ENCODE measurements around the gene AP2A1. TPM values are rescaled to one million over a fixed set of nuclear protein-coding genes. Genes with fewer than 3 reads are reported as not detected.
"Not testable (repeated sequence)": the region's sequence is repeated elsewhere in the genome, so short reads cannot be mapped to it uniquely, and the experiment has no call there.

The AP2A1 gene
- total RNA-seq, 1 experiment from 2014 or later: 317 TPM

DNA sequence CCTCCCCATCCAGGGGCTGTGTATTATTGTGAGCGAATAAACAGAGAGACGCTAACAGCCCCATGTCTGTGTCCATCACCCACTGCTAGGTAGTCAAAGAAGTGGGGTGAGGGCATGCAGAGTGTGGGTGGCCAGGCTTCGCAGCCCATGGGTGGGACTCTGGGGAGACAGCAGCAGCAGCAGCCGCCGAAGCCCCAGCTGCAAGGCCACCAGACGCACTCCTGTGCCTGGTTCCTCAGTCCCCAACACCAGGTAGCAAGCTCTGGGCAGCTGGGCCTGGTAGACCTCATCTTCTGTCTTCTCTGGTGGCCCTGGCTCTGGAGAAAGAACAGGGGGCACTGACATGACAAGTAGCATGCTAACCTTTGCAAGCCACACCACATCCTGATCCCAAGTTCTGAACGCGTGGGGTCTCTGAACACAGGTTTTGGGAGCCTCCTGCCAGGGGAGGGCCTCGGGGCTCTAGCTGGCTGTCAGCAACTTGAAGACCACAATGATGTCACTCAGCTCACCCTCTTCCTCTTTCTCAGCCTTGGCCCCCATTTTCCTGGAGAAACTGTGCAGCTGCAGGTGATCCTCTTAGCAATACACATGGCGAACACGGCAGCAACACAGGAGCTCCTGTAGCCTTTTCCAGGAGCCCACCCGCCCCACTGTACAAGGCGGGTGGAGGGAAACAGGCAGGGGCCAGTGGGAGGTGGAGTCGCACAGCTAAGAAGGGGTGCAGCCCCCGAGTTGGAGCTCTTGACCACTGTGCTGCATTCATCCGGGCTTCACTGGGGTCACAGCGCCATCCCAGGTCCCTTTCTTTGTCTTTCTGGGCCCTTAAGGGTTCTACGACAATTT is 40.5 kb downstream of the AP2A1 start:
- no peak for DNase-seq (ENCODE audit: low read depth)
- in situ Hi-C loops (cut with HindIII; ENCODE audit: low pct_unique_long_range_greater_than_20kb, low sequenced_read_pairs): no loop called here

DNA sequence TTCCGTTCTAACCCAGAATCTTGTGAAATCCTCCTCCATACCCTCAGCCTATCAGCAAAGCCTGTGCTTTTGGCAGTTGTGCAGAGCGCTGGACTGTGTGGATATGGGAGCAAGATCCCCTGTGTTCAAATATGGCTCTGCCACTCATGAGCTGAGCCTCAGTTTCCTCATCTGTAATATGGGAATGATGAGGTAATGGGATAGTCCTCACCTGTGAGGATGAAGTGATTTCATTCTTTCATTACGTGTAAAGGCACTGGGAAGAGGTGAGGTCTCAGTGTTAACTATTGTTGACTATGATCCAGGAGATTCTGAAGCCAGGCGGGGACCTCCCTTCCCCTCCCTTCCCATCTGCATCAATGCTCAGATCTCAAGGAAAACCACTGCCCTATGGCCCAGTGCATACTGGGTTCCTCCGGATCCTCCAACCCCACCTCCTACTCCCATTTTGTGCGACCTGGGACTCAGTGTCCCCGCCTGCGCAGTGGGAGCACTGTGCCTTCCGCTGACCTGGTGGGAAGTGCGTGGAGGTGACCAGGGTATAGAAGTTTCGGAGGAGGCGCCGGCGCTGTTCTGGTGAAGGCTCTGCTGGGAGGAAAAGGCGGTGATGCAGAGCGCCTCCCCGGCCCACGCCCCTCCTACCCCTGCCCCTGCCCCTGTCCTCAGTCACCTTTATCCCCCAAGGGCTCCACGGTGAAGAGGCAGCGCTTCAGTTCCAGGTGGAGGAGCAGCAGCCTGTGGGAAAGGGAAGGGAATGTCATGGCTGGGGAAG is 41.3 kb downstream of the AP2A1 start:
- in situ Hi-C loops (cut with HindIII; ENCODE audit: low pct_unique_long_range_greater_than_20kb, low sequenced_read_pairs): no loop called here
- DNase-seq (ENCODE audit: low read depth): no peak

DNA sequence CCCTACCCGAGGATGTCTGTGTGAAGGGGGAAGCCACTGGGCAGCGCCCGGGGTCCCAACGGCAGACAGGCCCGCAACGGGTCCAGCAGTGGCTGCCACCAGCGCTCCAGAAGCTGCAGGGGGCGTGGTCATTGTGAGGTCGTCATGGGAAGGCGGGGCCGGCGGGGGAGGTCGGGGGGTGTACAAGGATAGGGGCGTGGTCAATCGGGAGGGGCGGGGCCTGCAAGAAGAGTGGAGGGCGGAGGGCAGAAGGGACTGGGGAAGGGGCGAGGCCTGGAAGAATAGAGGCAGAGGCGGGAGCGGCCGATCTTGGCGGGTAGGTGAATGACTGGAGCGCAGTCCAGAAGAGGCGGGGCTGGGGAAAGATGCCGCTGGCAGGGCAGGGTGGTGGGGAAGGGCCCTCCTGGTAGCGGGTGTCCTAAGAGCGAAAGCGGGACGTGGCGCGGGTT is 41.9 kb downstream of the AP2A1 start:
- DNase-seq (ENCODE audit: low read depth): peak; percentile 87
- in situ Hi-C loops (cut with HindIII; ENCODE audit: low pct_unique_long_range_greater_than_20kb, low sequenced_read_pairs): no loop called here

DNA sequence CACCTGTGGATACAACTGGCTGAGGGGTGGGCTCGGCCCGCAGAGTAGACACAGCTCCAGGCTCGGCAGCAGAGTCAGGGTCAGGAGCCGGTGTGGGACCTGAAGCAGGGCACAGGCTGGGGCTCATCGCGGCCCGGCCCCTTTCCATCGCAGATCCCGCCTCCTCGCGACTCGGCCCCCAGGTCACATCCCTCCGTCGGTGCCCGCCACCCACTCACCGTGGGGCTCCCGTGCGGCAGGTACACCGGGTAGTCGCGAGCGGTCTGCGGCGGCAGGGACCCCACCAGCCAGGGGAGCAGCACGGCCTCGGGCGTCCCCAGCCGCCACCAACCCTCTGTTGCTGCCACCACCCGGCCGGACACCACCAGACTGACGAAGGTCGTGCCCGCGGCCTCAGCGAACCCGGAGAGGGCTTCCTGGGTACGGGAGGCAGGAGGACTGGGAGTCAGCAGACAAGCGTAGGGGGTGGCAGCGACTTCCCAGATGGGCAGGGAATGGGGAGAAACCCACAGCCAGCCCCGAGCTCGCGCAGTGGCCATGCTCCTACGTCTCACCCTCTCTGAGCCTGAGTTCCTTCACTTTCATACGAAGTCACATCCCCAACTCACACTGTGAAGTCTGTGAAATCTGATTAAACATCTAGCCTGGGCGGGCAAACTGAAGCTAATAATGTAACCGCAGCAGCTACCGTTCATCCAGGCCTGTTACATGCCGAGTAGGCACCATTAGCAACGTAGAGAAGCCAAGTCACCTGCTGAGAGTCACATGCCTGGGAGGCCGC is 42.5 kb downstream of the AP2A1 start:
- in situ Hi-C loops (cut with HindIII; ENCODE audit: low pct_unique_long_range_greater_than_20kb, low sequenced_read_pairs): no loop called here
- peak; percentile 73 for DNase-seq (ENCODE audit: low read depth)

DNA sequence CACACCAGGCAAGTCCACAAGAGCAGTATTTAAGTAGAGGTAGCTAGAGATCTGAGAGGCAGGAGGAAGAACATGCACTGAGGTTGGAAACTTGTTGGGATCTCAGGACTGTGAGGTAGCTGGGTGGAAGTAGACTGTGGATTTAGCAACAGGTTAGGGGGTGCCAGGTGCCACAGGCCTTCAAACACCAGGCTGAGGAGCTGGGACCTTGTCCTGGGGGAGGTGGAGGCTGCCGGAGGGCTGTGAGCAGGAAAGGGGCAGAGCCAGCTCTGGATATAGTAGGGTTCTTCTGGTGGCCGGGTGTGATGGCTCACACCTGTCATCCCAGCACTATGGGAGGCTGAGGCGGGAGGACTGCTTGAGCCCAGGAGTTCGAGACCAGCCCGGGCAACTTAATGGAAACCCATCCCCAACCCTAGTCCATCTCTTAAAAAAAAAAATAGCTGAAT is 43.2 kb downstream of the AP2A1 start:
- no peak for DNase-seq (ENCODE audit: low read depth)
- in situ Hi-C loops (cut with HindIII; ENCODE audit: low pct_unique_long_range_greater_than_20kb, low sequenced_read_pairs): no loop called here

DNA sequence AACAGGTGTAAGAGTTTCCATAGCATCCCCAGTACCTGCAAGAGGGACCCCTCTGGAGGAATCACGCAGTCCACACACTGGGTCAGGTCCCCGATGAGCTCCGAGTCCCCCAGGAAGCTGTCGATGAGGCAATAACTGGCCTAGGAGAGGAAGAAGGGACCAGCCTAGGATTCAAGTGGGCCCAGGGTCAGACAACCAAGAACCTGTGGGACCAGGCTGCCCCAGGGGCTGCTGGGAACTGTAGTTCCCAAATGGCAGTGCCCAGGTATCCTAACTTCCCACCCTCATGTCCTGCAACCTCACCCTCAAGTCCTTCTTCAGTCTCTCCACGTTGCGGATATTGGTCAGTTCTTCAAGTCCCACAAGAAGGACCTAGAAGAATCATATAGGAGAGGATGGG is 44.5 kb downstream of the AP2A1 start:
- in situ Hi-C loops (cut with HindIII; ENCODE audit: low pct_unique_long_range_greater_than_20kb, low sequenced_read_pairs): no loop called here
- no peak for DNase-seq (ENCODE audit: low read depth)

DNA sequence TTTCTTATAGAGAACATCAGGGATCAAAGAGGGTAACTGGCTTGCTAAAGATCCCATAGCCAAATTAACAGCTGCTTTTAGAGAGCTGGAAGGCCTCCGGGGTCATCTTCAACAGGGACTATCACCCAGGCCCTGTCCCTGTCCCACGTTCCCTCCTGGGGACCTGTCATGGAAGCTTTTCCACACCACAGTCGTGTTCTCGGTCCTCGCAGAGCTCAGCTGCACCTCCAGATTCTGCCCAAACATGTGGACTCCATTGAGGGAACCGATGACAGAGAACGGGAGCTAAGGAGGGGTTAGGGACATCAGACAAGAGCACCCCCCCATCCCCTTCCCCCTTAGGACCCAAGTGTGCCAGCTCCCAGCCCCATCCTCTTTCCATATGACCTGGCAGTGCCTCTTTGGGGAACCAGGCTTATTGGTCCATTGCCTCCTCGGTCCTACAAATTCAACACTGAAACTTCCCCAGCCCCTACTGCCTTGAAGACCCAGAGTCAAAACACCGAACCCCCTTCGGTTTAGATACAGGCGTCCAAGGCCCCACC is 45.7 kb downstream of the AP2A1 start:
- in situ Hi-C loops (cut with HindIII; ENCODE audit: low pct_unique_long_range_greater_than_20kb, low sequenced_read_pairs): no loop called here
- DNase-seq (ENCODE audit: low read depth): no peak

DNA sequence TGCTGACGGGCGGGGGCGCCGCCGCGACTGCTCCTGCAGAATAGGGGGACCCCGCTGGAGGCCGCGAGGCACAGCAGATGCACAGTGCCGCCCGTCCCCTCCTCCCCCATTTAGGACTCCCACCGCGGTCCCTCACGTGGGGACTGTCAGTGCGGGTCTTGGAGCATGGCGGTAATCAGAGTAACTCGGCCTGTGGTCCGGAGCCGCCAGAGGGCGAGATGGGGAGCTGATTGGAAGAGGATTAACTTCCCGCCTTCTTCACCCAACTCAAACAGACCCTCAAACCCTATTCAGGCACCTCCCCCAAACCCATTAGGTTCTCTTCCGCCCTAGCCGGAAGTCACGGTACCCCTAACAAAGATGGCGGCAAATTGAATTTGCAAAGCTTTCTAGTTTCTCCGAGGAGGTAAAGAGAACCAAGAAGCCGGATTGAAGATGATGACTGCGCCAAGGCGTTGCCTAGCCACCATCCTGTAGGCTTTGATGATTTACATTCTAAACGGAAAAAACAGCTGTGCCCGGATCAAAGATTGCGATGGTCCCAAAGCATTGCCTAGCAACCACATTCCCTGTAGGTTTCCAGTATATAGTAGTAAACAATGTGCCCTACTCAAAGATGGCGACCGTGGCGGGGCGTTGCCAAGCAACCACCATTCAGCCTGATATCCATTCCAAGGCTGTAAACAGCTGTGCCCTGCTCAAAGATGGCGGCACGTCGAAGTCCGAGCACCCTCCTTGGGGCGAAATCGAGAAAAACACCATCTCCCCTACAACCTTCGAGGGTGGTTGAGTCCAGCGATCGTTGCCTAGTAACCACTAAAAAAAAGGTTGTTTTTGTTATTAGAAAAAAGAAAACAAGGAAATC is 46.4 kb downstream of the AP2A1 start, which contains the start of gene FUZ:
Gene FUZ (minus strand): TSS at position 296 of the 865 bp plus-strand sequence. CDS start 186 bp downstream, at position 110.
- in situ Hi-C loops (cut with HindIII; ENCODE audit: low pct_unique_long_range_greater_than_20kb, low sequenced_read_pairs): no loop called here
- peak; percentile 96 for DNase-seq (ENCODE audit: low read depth)

DNA sequence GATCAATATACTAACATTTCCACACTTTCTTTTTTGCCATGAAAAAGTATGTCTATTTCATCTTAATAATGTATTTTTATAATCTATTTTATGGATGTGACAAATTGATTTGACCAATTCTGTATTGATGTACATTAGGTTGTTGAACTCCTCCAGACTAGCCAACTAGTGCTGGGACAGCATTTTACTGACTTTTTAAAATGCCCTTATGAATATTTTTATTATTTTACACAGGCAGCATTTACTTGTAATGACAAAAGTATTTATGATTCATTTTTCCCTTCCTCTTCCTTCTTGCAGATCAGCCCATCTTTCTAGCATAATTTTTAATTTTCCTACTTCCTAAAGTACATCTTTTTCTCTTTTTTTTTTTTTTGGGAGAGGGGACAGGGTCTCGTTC is 47.2 kb downstream of the AP2A1 start:
- in situ Hi-C loops (cut with HindIII; ENCODE audit: low pct_unique_long_range_greater_than_20kb, low sequenced_read_pairs): no loop called here
- no peak for DNase-seq (ENCODE audit: low read depth)

DNA sequence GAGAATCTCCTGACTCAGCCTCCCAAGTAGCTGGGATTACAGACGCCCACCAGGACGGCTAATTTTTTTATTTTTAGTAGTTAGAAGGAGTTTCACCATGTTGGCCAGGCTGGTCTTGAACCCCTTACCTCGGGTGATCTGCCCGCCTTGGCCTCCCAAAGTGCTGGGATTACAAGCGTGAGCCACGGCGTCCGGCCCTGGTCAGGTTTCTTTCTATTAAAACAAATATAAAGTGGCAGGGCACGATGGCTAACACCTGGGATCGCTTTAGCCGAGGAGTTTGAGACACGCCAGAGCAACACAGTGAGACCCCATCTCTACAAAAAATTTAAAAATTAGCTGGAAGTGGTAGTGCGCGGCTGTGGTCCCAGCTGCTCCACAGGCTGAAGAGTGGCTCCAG is 49.8 kb downstream of the AP2A1 start:
- in situ Hi-C loops (cut with HindIII; ENCODE audit: low pct_unique_long_range_greater_than_20kb, low sequenced_read_pairs): no loop called here

DNA sequence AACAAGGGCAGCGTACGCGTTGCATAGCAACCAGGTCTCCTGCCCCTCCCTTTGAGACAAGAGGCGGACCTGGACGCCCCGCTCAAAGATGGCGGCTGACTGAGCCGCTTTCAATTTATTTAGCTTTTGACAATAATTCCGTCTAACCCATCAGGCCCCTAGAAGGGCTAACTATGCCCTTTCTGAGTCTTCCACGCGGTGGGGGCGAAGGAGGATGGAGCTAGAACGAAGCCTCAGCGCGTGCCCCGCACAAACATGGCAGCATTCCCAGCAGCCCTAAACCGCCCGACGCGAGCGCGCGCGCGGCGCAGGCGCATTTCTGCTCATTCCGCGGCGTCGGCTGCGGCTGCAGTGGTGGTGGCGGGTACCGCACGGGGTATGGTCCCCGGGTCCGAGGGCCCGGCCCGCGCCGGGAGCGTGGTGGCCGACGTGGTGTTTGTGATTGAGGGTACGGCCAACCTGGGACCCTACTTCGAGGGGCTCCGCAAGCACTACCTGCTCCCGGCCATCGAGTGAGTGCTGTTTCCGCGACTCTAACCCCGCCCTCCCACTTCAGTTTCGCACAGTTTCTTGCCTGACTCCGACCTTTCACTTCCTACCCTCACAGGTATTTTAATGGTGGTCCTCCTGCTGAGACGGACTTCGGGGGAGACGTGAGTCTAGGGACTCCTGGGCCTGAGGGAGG is 51.3 kb downstream of the AP2A1 start, which contains the start of gene MED25:
Gene MED25 (plus strand): TSS at position 326 of the 685 bp plus-strand sequence. CDS start 53 bp downstream, at position 379.
- in situ Hi-C loops (cut with HindIII; ENCODE audit: low pct_unique_long_range_greater_than_20kb, low sequenced_read_pairs): no loop called here
- DNase-seq (ENCODE audit: low read depth): peak; percentile 97

More for the DNA sequence above, 49.8 kb downstream of the AP2A1 start:
- no peak for DNase-seq (ENCODE audit: low read depth)

DNA sequence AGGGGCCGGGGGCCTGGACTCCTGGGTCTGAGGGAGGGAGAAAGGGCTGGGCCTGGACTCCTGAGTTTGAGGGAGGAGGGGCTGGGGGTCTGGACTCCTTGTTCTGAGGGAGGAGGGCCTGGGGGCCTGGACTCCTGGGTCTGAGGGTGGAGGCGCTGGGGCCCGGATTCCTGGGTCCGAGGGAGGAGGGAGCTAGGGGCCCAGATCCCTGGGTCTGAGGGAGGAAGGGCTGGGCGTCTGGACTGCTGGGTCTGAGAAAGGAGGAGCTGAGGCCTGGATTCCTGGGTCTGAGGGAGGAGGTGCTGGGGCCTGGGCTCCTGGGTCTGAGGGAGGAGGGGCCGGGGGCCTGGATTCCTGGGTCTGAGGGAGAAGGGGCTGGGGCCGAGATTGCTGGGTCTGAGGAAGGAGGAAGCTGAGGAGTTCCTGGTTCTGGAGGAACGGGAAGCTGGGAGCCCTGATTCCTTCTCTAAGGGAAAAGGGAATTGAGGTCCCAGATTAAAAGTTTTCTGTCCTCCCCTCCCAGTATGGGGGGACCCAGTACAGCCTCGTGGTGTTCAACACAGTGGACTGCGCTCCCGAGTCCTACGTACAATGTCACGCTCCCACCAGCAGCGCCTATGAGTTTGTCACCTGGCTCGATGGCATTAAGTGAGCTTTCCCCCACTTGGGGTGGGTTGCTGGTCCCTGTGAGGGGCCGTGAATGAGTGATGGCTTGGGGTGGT is 52.0 kb downstream of the AP2A1 start:
- no peak for DNase-seq (ENCODE audit: low read depth)
- in situ Hi-C loops (cut with HindIII; ENCODE audit: low pct_unique_long_range_greater_than_20kb, low sequenced_read_pairs): no loop called here

DNA sequence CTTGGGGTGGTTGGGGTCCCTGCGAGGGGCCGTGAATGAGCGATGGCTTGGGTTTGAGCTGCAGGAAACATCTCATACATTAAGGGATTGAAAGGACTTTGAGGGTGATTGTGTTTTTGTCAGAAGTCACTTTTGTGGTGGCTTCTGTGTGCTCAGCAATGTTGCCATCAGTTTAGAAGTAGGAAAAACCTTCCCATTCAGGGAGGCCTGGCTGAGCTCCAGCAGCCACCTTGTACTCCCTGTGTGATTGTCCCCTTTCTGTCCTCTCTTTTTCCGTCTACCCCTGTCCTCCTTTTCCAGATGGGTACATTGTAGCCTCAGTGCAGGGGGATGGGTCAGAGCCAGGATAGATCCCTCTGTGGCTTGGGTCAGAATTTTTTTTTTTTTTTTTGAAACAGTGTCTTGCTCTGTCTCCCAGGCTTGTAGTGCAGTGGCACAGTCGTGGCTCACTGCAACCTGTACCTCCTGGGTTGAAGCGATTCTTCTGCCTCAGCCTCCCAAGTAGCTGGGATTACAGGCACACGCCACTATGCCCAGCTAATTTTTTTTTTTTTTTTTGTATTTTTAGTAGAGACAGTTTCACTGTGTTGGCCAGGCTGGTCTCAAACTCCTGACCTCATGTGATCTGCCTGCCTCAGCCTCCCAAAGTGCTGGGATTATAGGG is 52.8 kb downstream of the AP2A1 start:
- DNase-seq (ENCODE audit: low read depth); in situ Hi-C loops (cut with HindIII; ENCODE audit: low pct_unique_long_range_greater_than_20kb, low sequenced_read_pairs): not testable (repeated sequence)

DNA sequence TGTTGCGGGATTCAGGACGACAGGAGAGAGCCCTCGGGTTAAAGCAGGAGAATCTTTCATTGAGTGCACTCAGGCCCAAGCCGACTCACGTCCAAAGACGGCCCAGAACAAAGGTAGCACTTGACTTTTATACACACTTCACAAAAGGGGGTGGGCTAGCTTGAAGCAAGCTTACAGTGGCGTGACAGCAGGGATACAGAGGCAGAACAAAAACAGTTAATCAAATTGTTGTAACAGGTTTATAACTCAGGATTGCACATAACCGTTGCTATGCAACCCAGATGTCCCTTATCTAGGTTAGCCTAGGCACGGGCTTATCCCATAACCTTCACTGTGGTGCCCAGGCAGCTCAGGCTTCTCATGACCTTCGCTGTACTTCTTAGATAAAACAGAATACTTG is 53.3 kb downstream of the AP2A1 start:
- in situ Hi-C loops (cut with HindIII; ENCODE audit: low pct_unique_long_range_greater_than_20kb, low sequenced_read_pairs): no loop called here
- DNase-seq (ENCODE audit: low read depth): no peak

DNA sequence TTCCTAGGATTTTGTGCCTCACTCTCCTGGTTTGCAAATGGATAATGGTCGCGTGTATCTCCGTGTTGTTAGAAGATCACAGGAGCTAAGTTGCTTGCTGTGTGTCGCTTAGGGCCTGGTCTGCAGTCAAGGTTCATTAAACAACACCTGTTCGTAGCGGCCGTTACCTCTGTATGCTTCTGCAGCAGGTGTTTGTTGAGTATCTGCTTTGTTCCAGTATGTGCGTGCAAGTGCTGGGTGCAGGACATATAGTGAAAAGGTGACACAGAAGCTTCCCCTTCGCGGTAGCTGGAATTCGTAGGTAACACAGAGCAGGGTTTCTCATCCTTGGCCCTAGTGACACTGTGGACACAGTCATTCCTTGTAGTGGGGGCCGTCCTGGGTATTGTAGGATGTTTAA is 56.7 kb downstream of the AP2A1 start:
- no peak for DNase-seq (ENCODE audit: low read depth)
- in situ Hi-C loops (cut with HindIII; ENCODE audit: low pct_unique_long_range_greater_than_20kb, low sequenced_read_pairs): no loop called here

DNA sequence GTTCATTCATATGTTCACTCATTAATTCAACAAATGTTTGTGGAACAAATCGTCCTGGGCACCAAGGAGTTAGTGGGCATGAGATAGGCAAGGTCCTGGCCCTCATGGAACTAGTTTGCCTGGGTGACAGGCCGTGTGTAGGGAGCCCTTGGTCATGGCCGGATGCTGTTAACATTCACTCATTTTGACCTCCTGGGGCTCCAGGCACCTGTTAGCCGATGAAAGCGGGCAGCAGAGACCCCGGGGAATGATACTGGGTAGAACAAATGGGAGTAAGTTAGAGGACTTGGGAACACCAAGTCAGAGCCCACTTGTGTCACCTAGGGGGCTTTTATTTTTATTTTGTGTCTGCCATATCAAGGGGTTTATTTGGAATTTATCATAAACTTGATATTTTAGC is 57.9 kb downstream of the AP2A1 start:
- in situ Hi-C loops (cut with HindIII; ENCODE audit: low pct_unique_long_range_greater_than_20kb, low sequenced_read_pairs): no loop called here
- DNase-seq (ENCODE audit: low read depth): no peak
